ENCODE measurements around the gene MAGI2.

Gene MAGI2

DNA sequence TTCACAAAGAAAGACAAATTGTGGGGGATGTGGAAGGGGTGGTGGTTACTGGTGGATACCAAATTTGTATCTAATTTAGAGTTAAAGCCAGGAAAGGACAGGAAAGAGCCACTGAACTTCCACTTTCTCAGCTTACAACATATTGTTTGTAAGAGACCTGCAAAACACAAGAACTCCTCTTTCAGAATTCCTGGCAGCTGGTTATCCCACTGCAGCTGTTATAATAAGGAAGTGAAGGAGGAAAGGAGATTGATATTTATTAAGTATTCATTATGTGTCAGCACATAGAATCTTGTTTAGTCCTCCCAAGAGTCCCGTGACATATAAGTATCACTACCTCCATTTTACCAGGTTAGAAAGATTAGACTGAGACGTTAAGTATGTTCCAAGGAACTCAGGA lies 1173.2 kb downstream of the MAGI2 start:
- H3K36me3 ChIP-seq (ENCODE audit: low read length): no peaks in the 10 kb centered on the region
- no peaks in the 10 kb centered on the region for H3K27me3 ChIP-seq (ENCODE audit: low read length)
- no peak overlapping the region for H3K4me2 ChIP-seq (ENCODE audit: low read depth, low read length, poor library complexity, severe bottlenecking)
- no peak overlapping the region for H2AFZ ChIP-seq (ENCODE audit: low read depth, low read length, severe bottlenecking)
- H3K79me2 ChIP-seq (ENCODE audit: insufficient read depth, low read length): no peaks in the 10 kb centered on the region
- H3F3A ChIP-seq (ENCODE audit: insufficient read depth): no peaks in the 10 kb centered on the region
- H4K20me1 ChIP-seq (ENCODE audit: low read depth, low read length): no peaks in the 10 kb centered on the region
- H3K27ac ChIP-seq (ENCODE audit: low read depth, low read length): no peak overlapping the region
- H3K4me3 ChIP-seq (ENCODE audit: insufficient read depth, low read length, poor library complexity, severe bottlenecking): no peak overlapping the region
- H3K9me3 ChIP-seq (ENCODE audit: insufficient read depth, low read length): no peaks in the 10 kb centered on the region
- H3K9ac ChIP-seq (ENCODE audit: low read length): no peak overlapping the region
- no peak for TF ChIP-seq EZH2phosphoT487 (conservative IDR thresholded peaks at IDR 0.05; ENCODE audit: low read length)
- TF ChIP-seq, protein P1, sequence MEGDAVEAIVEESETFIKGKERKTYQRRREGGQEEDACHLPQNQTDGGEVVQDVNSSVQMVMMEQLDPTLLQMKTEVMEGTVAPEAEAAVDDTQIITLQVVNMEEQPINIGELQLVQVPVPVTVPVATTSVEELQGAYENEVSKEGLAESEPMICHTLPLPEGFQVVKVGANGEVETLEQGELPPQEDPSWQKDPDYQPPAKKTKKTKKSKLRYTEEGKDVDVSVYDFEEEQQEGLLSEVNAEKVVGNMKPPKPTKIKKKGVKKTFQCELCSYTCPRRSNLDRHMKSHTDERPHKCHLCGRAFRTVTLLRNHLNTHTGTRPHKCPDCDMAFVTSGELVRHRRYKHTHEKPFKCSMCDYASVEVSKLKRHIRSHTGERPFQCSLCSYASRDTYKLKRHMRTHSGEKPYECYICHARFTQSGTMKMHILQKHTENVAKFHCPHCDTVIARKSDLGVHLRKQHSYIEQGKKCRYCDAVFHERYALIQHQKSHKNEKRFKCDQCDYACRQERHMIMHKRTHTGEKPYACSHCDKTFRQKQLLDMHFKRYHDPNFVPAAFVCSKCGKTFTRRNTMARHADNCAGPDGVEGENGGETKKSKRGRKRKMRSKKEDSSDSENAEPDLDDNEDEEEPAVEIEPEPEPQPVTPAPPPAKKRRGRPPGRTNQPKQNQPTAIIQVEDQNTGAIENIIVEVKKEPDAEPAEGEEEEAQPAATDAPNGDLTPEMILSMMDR (IDR thresholded peaks at IDR 0.05; ENCODE audit: insufficient read depth, low read length, poor library complexity, severe bottlenecking): no peak
- H3K9me2 ChIP-seq (replicated peaks; ENCODE audit: insufficient read depth, low read length): no peaks in the 10 kb centered on the region

GRCh38 chr7:78279457-78279856 lies 1174.0 kb downstream of the MAGI2 start:
- TF ChIP-seq EZH2phosphoT487 (conservative IDR thresholded peaks at IDR 0.05; ENCODE audit: low read length): no peak
- TF ChIP-seq, protein P1 (IDR thresholded peaks at IDR 0.05; ENCODE audit: insufficient read depth, low read length, poor library complexity, severe bottlenecking): no peak
- Histone ChIP-seq H2AFZ (ENCODE audit: low read depth, low read length, severe bottlenecking) (no peak overlapping the region), H3K9ac (ENCODE audit: low read length) (no peak overlapping the region)

GRCh38 chr7:78279032-78279431 lies 1174.4 kb downstream of the MAGI2 start:
- Histone ChIP-seq H3K4me2 (ENCODE audit: low read depth, low read length, poor library complexity, severe bottlenecking) (no peak overlapping the region), H3F3A (ENCODE audit: insufficient read depth) (no peaks in the 10 kb centered on the region), H3K9me2 (replicated peaks; ENCODE audit: insufficient read depth, low read length) (no peaks in the 10 kb centered on the region), H3K9me3 (ENCODE audit: insufficient read depth, low read length) (no peaks in the 10 kb centered on the region), H2AFZ (ENCODE audit: low read depth, low read length, severe bottlenecking) (no peak overlapping the region), H3K4me3 (ENCODE audit: insufficient read depth, low read length, poor library complexity, severe bottlenecking) (no peak overlapping the region), H3K9ac (ENCODE audit: low read length) (no peak overlapping the region), H3K27ac (ENCODE audit: low read depth, low read length) (no peak overlapping the region), H4K20me1 (ENCODE audit: low read depth, low read length) (no peaks in the 10 kb centered on the region), H3K79me2 (ENCODE audit: insufficient read depth, low read length) (no peaks in the 10 kb centered on the region), H3K27me3 (ENCODE audit: low read length) (no peaks in the 10 kb centered on the region), H3K36me3 (ENCODE audit: low read length) (no peaks in the 10 kb centered on the region)
- no peak for TF ChIP-seq EZH2phosphoT487 (conservative IDR thresholded peaks at IDR 0.05; ENCODE audit: low read length)
- TF ChIP-seq, protein P1 (IDR thresholded peaks at IDR 0.05; ENCODE audit: insufficient read depth, low read length, poor library complexity, severe bottlenecking): no peak

More at GRCh38 chr7:78279457-78279856, 1174.0 kb downstream of the MAGI2 start:
- Histone ChIP-seq H3K4me3 (ENCODE audit: insufficient read depth, low read length, poor library complexity, severe bottlenecking) (no peak overlapping the region), H3F3A (ENCODE audit: insufficient read depth) (no peaks in the 10 kb centered on the region), H3K79me2 (ENCODE audit: insufficient read depth, low read length) (no peaks in the 10 kb centered on the region), H3K9me2 (replicated peaks; ENCODE audit: insufficient read depth, low read length) (no peaks in the 10 kb centered on the region), H3K9me3 (ENCODE audit: insufficient read depth, low read length) (no peaks in the 10 kb centered on the region), H3K4me2 (ENCODE audit: low read depth, low read length, poor library complexity, severe bottlenecking) (no peak overlapping the region), H3K27me3 (ENCODE audit: low read length) (no peaks in the 10 kb centered on the region), H4K20me1 (ENCODE audit: low read depth, low read length) (no peaks in the 10 kb centered on the region), H3K36me3 (ENCODE audit: low read length) (no peaks in the 10 kb centered on the region), H3K27ac (ENCODE audit: low read depth, low read length) (no peak overlapping the region)
